Measurements from ENCODE around the gene CTRL.

- TF ChIP-seq POLR2AphosphoS5 (IDR thresholded peaks at IDR 0.05; ENCODE audit: low read depth, low read length) (no peak), POLR2A (IDR thresholded peaks at IDR 0.05; ENCODE audit: low read depth, low read length) (no peak)
Observed at GRCh38 chr16:67944690-67945391, 13.2 kb upstream of the CTRL start.

Measured in GM12892 (cell line).